PC-9 (cell line): Measurements from ENCODE around the gene TLR8. TPM values are rescaled to one million over a fixed set of nuclear protein-coding genes. Genes with fewer than 3 reads are reported as not detected.

Experiments used
- BruUV-seq: library from RNA; stranded (reverse); fragments of 400-500 nt; replicated peaks from 2 replicates; lab custom pipeline; 2021; lab: Mats Ljungman, UMichigan
- CTCF ChIA-PET: fragments of 300-600 bp; sonication (Branson Sonifier 250); formaldehyde crosslinking; loops from one replicate; lab custom pipeline; 2022; ENCODE audit warnings: antibody characterized with exemption; lab: Charles Lee
- POLR2A ChIA-PET: fragments of 300-600 bp; sonication (Branson Sonifier 250); formaldehyde crosslinking; loops from one replicate; lab custom pipeline; 2022; ENCODE audit warnings: antibody characterized with exemption; ENCODE audit not compliant: unreplicated experiment; lab: Charles Lee
- DNase-seq, 2 experiments: peaks; one replicate each; pipeline versions ENCODE4 v3.0.0 to v3.0.0-alpha.2; 2015 to 2022; ENCODE audit warnings: mixed read lengths in 1 of 2
- H2AFZ ChIP-seq: fragments of 200-600 bp; sonication (generic); 2 replicates; pipeline ENCODE4 v1.8.1; 2017; ENCODE audit warnings: antibody characterized with exemption
- H3F3A ChIP-seq: fragments of 200-600 bp; sonication (generic); 2 replicates; pipeline ENCODE4 v1.8.1; 2017; ENCODE audit warnings: antibody characterized with exemption, mild to moderate bottlenecking, low read depth; ENCODE audit not compliant: insufficient read depth
- H3K27ac ChIP-seq: fragments of 200-600 bp; sonication (generic); 2 replicates; pipeline ENCODE4 v1.6.1; 2016; ENCODE audit warnings: mixed run types
- H3K27me3 ChIP-seq: fragments of 200-600 bp; sonication (generic); 2 replicates; pipeline ENCODE4 v1.6.1; 2016; ENCODE audit warnings: low read depth, mixed run types; ENCODE audit not compliant: insufficient read depth
- H3K36me3 ChIP-seq: fragments of 200-600 bp; sonication (generic); 2 replicates; pipeline ENCODE4 v1.6.1; 2016; ENCODE audit warnings: low read depth, mixed run types
- H3K4me1 ChIP-seq: fragments of 200-600 bp; sonication (generic); replicated peaks from 2 replicates; pipeline ENCODE4 v1.6.1; 2016; ENCODE audit warnings: mixed run types; ENCODE audit not compliant: insufficient read depth
- H3K4me2 ChIP-seq: fragments of 200-600 bp; sonication (generic); 2 replicates; pipeline ENCODE4 v1.6.1; 2017; ENCODE audit warnings: mixed run types
- H3K4me3 ChIP-seq: fragments of 200-600 bp; sonication (generic); 2 replicates; pipeline ENCODE4 v1.6.1; 2016; ENCODE audit warnings: mixed run types
- H3K79me2 ChIP-seq: fragments of 200-600 bp; sonication (generic); 2 replicates; pipeline ENCODE4 v1.6.1; 2017; ENCODE audit warnings: low read depth, mixed run types
- H3K9me2 ChIP-seq: fragments of 200-600 bp; sonication (generic); 2 replicates; pipeline ENCODE4 v1.8.1; 2017; ENCODE audit warnings: mild to moderate bottlenecking; ENCODE audit not compliant: insufficient read depth
- H3K9me3 ChIP-seq: fragments of 200-600 bp; sonication (generic); 2 replicates; pipeline ENCODE4 v1.8.1; 2016; ENCODE audit warnings: low read depth; ENCODE audit not compliant: insufficient read depth
- H4K20me1 ChIP-seq: fragments of 200-600 bp; sonication (generic); 2 replicates; pipeline ENCODE4 v1.8.1; 2017; ENCODE audit not compliant: insufficient read depth
- CTCF ChIP-seq: fragments of 200-600 bp; sonication (generic); conservative IDR thresholded peaks from 2 replicates; pipeline ENCODE4 v1.6.1; 2017; ENCODE audit warnings: mixed run types, antibody characterized with exemption, mild to moderate bottlenecking, moderate library complexity
- EZH2 ChIP-seq: fragments of 200-600 bp; sonication (generic); IDR thresholded peaks from 2 replicates; pipeline ENCODE4 v1.8.0; 2017; ENCODE audit warnings: antibody characterized with exemption, low read depth
- intact Hi-C: fragments of 100-400 bp; cut with micrococcal nuclease; formaldehyde crosslinking; loops from one replicate; pipeline ENCODE4 v1.10.0; 2022; ENCODE audit not compliant: unreplicated experiment
- total RNA-seq: library from RNA; stranded (reverse); gene quantifications from 2 replicates; pipeline ENCODE4 v1.2.3, GENCODE V29; 2021

The TLR8 gene
- total RNA-seq, 1 experiment from 2014 or later: not detected

- Histone ChIP-seq H3K4me3 (no peak overlapping the region), H3K36me3 (no peaks in the 10 kb centered on the region), H3K4me1 (no peaks in the 10 kb centered on the region), H4K20me1 (no peaks in the 10 kb centered on the region), H3K9me2 (no peaks in the 10 kb centered on the region), H3K9me3 (no peaks in the 10 kb centered on the region), H3K79me2 (no peaks in the 10 kb centered on the region), H3K27me3 (no peaks in the 10 kb centered on the region), H3F3A (no peaks in the 10 kb centered on the region), H2AFZ (no peak overlapping the region), H3K4me2 (no peak overlapping the region), H3K27ac (no peak overlapping the region)
- POLR2A ChIA-PET: no interaction called here
- TF ChIP-seq EZH2: no peak
- no peak for TF ChIP-seq CTCF
- intact Hi-C loops: no loop called here
- no peak for DNase-seq
- no TSS peak for BruUV-seq
- CTCF ChIA-PET: no interaction called here
These were observed 27.9 kb upstream of the TLR8 start for GRCh38 chrX:12878536-12878935.

GRCh38 chrX:12881914-12882313 lies 24.5 kb upstream of the TLR8 start:
- Histone ChIP-seq H3K27me3 (no peaks in the 10 kb centered on the region), H4K20me1 (no peaks in the 10 kb centered on the region), H3F3A (no peaks in the 10 kb centered on the region), H3K4me2 (no peak overlapping the region), H3K36me3 (no peaks in the 10 kb centered on the region), H3K4me3 (no peak overlapping the region), H3K4me1 (no peaks in the 10 kb centered on the region), H3K9me3 (no peaks in the 10 kb centered on the region), H3K9me2 (no peaks in the 10 kb centered on the region), H2AFZ (no peak overlapping the region), H3K27ac (no peak overlapping the region), H3K79me2 (no peaks in the 10 kb centered on the region)
- intact Hi-C loops: no loop called here
- ChIA-PET POLR2A (no interaction called here), CTCF (no interaction called here)
- no TSS peak for BruUV-seq
- TF ChIP-seq EZH2: no peak
- TF ChIP-seq CTCF: no peak
- DNase-seq: no peak

GRCh38 chrX:12885508-12885907 lies 20.9 kb upstream of the TLR8 start:
- no peak for TF ChIP-seq CTCF
- no peak for TF ChIP-seq EZH2
- CTCF ChIA-PET: no interaction called here
- H3K36me3 ChIP-seq: no peaks in the 10 kb centered on the region
- POLR2A ChIA-PET: no interaction called here
- no peaks in the 10 kb centered on the region for H3K9me2 ChIP-seq
- H3K9me3 ChIP-seq: no peaks in the 10 kb centered on the region
- H3F3A ChIP-seq: no peaks in the 10 kb centered on the region
- no peaks in the 10 kb centered on the region for H3K79me2 ChIP-seq
- H3K4me1 ChIP-seq: no peaks in the 10 kb centered on the region
- H3K27me3 ChIP-seq: no peaks in the 10 kb centered on the region
- no peak overlapping the region for H3K4me2 ChIP-seq
- DNase-seq: no peak
- no peaks in the 10 kb centered on the region for H4K20me1 ChIP-seq
- BruUV-seq: no TSS peak
- no peak overlapping the region for H2AFZ ChIP-seq
- intact Hi-C loops: no loop called here
- no peak overlapping the region for H3K4me3 ChIP-seq
- no peak overlapping the region for H3K27ac ChIP-seq
